Smooth muscle cell (in vitro differentiated cells): ENCODE measurements around the gene SYT8. TPM values are rescaled to one million over a fixed set of nuclear protein-coding genes. Genes with fewer than 3 reads are reported as not detected.

Source experiments
- DNase-seq: peaks from one replicate; lab custom pipeline; 2025; ENCODE audit not compliant: unreplicated experiment; lab: John Stamatoyannopoulos, UW
- H2AFZ ChIP-seq: fragments of 200-600 bp; sonication (generic); 2 replicates; pipeline ENCODE4 v1.6.0; 2016; ENCODE audit warnings: antibody characterized with exemption, low read depth, mild to moderate bottlenecking
- H3F3A ChIP-seq: fragments of 200-600 bp; sonication (generic); 2 replicates; pipeline ENCODE4 v1.6.0; 2017; ENCODE audit warnings: antibody characterized with exemption, low read depth
- H3K27ac ChIP-seq: fragments of 200-600 bp; sonication (generic); 2 replicates; pipeline ENCODE4 v1.5.1; 2016; ENCODE audit warnings: low read depth, mild to moderate bottlenecking
- H3K27me3 ChIP-seq: fragments of 200-600 bp; sonication (generic); 2 replicates; pipeline ENCODE4 v1.6.1; 2016; ENCODE audit warnings: low read depth, mild to moderate bottlenecking
- H3K36me3 ChIP-seq: fragments of 200-600 bp; sonication (generic); 2 replicates; pipeline ENCODE4 v1.5.1; 2016; ENCODE audit warnings: low read depth
- H3K4me1 ChIP-seq: fragments of 200-600 bp; sonication (generic); 2 replicates; pipeline ENCODE4 v1.5.1; 2016; ENCODE audit warnings: low read depth
- H3K4me2 ChIP-seq: fragments of 200-600 bp; sonication (generic); 2 replicates; pipeline ENCODE4 v1.6.0; 2016; ENCODE audit warnings: mild to moderate bottlenecking
- H3K4me3 ChIP-seq: fragments of 200-600 bp; sonication (generic); 2 replicates; pipeline ENCODE4 v1.5.1; 2016; ENCODE audit warnings: mild to moderate bottlenecking
- H3K79me2 ChIP-seq: fragments of 200-600 bp; sonication (generic); 2 replicates; pipeline ENCODE4 v1.6.0; 2016; ENCODE audit warnings: low read depth, mild to moderate bottlenecking
- H3K9ac ChIP-seq: fragments of 200-600 bp; sonication (generic); 2 replicates; pipeline ENCODE4 v1.6.0; 2016; ENCODE audit warnings: low read depth
- H3K9me3 ChIP-seq: fragments of 200-600 bp; sonication (generic); replicated peaks from 2 replicates; pipeline ENCODE4 v1.5.1; 2016; ENCODE audit warnings: low read depth
- H4K20me1 ChIP-seq: fragments of 200-600 bp; sonication (generic); 2 replicates; pipeline ENCODE4 v1.6.0; 2016; ENCODE audit warnings: low read depth
- WGBS: methylation state at CpG from one replicate; pipeline ENCODE4 v1.1.7; 2016; ENCODE audit warnings: low lambda C conversion rate; 5-methylcytosine and 5-hydroxymethylcytosine counted together
- polyA plus RNA-seq: library from polyadenylated mRNA; unstranded; fragments of >200 nt; fragmentation: Nextera tagmentation; extraction: Ambion mirVana; gene quantifications from 2 replicates; pipeline ENCODE4 v1.2.1, GENCODE V29; 2016
- total RNA-seq: library from RNA; depleted of rRNA; stranded (reverse); fragments of >200 nt; gene quantifications from 2 replicates; pipeline ENCODE4 v1.2.3, GENCODE V29; 2014
- TF ChIP-seq, protein P1 (sequence below): fragments of 200-600 bp; sonication (generic); IDR thresholded peaks from 2 replicates; pipeline ENCODE4 v1.5.1; 2017; ENCODE audit warnings: borderline replicate concordance, mild to moderate bottlenecking, antibody characterized with exemption; ENCODE audit not compliant: insufficient read depth, poor library complexity, severe bottlenecking

Gene SYT8
- total and polyA plus RNA-seq, 2 experiments from 2014 or later: 0.13 to 2.0 TPM

DNA sequence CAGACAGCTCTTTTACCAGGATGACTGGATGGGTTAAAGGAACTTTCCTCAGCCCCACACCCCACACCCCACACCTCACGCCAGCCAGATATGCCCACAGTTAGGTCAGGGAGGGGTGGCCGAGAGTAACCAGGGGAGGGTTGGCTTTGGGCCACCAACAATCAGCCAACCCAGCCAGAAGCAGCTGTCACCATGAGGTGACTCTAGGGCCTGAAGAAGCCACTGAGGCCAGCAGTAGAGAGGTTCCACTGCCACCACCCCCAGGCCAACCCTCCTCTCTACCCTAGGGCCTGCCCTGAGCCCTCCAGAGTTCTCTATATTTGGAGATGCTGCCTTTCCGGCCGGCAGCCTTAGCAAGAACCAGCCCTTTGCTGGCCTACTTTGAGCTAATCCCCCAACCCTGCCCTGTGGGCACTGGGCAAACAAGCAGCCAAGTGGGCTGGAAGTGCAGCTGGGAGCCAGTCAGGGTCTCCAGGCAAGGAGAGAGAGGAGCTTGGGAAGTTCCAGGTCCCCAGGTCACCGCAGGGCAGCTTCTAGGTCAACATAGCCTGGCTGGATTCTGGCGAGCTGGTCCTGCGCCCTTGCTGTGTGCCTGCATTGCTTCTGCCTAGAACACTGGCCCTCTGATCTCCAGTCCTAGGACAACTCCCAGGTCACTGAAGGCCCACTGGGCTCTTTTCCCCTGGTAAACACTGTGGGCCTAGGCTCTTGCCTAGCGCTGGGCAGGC, 12.0 kb upstream of the SYT8 start:
- Histone ChIP-seq H3K9me3 (no peaks in the 10 kb centered on the region), H3K79me2 (no peaks in the 10 kb centered on the region), H3K9ac (no peak overlapping the region), H4K20me1 (no peaks in the 10 kb centered on the region), H3K4me3 (no peak overlapping the region), H3K27ac (no peak overlapping the region), H3K4me2 (no peak overlapping the region), H2AFZ (no peak overlapping the region), H3K4me1 (no peaks in the 10 kb centered on the region), H3K27me3 (no peaks in the 10 kb centered on the region), H3F3A (peaks cover 22% of the 10 kb centered on the region), H3K36me3 (no peaks in the 10 kb centered on the region)
- no peak for DNase-seq
- TF ChIP-seq, protein P1, sequence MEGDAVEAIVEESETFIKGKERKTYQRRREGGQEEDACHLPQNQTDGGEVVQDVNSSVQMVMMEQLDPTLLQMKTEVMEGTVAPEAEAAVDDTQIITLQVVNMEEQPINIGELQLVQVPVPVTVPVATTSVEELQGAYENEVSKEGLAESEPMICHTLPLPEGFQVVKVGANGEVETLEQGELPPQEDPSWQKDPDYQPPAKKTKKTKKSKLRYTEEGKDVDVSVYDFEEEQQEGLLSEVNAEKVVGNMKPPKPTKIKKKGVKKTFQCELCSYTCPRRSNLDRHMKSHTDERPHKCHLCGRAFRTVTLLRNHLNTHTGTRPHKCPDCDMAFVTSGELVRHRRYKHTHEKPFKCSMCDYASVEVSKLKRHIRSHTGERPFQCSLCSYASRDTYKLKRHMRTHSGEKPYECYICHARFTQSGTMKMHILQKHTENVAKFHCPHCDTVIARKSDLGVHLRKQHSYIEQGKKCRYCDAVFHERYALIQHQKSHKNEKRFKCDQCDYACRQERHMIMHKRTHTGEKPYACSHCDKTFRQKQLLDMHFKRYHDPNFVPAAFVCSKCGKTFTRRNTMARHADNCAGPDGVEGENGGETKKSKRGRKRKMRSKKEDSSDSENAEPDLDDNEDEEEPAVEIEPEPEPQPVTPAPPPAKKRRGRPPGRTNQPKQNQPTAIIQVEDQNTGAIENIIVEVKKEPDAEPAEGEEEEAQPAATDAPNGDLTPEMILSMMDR: no peak
- 85% methylated on average over 8 of the region's 8 CpGs for WGBS

DNA sequence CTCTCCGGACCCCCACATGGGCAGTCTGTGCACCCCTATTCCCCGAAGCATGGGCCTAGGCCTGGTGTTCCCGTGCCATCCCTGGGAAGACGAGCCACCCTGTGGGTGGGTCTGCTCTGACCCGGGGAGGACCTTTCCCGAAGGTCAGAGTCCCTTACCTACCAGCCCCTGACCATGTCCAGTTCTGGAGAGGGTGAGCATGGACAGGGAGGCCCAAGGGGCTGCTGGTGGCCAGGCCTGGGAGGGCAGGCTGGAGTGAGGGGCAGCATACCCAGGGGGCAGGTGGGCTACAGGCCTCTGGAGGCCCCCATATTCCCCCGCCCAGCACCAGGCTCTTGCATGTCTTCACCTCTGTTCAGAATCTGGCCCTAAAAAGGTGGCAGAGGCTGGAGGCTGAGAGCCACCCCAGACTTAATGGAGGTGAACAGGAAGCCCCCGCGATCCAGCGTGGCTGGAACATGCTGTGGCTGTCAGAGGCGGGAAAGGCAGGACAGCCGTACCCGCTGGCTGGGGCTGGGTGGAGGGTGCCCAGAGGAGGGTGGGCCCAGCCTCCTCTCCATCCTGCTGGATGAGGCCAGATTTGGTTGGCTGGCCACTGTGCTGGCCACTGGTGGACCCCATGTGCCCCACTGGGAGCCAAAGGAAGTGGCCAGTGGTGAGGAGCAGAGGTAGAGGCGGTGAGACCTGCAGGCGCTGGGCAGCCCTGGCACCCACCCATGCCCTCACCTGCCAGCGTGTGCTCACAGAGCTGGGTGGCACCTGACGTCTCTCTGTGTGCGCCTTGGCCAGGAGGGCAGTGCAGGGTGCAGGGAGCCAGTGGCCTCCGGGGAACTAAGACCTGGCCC, 11.2 kb upstream of the SYT8 start:
- H3K27me3 ChIP-seq: no peaks in the 10 kb centered on the region
- H3K4me1 ChIP-seq: no peaks in the 10 kb centered on the region
- WGBS: 95% methylated on average over 19 of the region's 19 CpGs
- H4K20me1 ChIP-seq: no peaks in the 10 kb centered on the region
- no peaks in the 10 kb centered on the region for H3K36me3 ChIP-seq
- no peaks in the 10 kb centered on the region for H3K79me2 ChIP-seq
- DNase-seq: no peak
- H3K27ac ChIP-seq: no peak overlapping the region
- no peak overlapping the region for H3K9ac ChIP-seq
- no peaks in the 10 kb centered on the region for H3K9me3 ChIP-seq
- H3K4me2 ChIP-seq: no peak overlapping the region
- H3K4me3 ChIP-seq: no peak overlapping the region
- TF ChIP-seq, protein P1: no peak
- H3F3A ChIP-seq: peaks cover 20% of the 10 kb centered on the region
- H2AFZ ChIP-seq: no peak overlapping the region

DNA sequence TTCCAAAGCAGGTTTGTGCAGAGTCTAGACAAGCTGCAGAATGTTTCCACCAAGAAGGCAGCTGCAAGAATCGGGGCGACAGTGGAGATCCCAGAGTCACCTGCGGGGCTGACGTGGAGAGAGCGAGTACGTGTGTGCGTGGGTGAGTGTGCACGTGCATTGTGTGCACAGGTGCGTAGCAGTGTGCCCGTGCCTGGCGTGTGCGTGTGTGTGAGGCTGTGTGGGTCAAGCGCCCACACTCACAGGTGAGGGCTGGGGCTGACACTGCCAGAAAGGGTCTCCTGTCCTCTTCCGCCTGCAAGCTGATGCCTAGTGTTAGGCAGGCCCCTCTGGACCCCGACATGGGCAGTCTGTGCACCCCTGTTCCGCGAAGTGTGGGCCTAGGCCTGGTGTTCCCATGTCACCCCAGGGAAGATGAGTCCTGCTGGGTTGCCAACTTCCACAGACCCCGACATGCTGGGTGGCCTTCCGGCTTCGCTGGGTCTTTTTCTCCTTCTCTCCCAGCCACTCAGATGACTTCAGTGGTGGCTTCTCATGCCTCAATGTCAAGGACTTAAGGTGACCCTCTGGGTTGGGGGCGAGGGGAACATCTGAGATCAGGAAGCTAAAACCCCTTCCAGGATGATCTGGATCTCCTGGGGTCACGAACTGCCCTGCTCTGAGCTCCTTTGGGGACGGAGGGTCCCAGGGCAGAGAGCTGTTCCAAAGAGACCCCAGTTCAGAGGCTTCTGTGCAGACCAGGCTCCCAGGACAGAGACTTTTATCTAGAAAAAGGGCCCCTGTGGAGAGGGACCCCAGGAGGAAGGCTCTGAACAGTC, 10.4 kb upstream of the SYT8 start:
- H3K4me1 ChIP-seq: no peaks in the 10 kb centered on the region
- DNase-seq: no peak
- H3K4me3 ChIP-seq: no peak overlapping the region
- H3K9me3 ChIP-seq: no peaks in the 10 kb centered on the region
- H3K36me3 ChIP-seq: no peaks in the 10 kb centered on the region
- H3K79me2 ChIP-seq: no peaks in the 10 kb centered on the region
- no peaks in the 10 kb centered on the region for H4K20me1 ChIP-seq
- H2AFZ ChIP-seq: no peak overlapping the region
- peaks cover 12% of the 10 kb centered on the region for H3F3A ChIP-seq
- no peak overlapping the region for H3K4me2 ChIP-seq
- WGBS: 95% methylated on average over 22 of the region's 23 CpGs
- H3K27me3 ChIP-seq: no peaks in the 10 kb centered on the region
- no peak overlapping the region for H3K9ac ChIP-seq
- TF ChIP-seq, protein P1: no peak
- H3K27ac ChIP-seq: no peak overlapping the region
